GM18867 (cell line): ENCODE data around the gene SLC26A3.
A peak's percentile ranks its signal among the peaks of the same experiment; 100 is the strongest.

Source experiments
- ATAC-seq: cut with Tn5 transposase; IDR thresholded peaks from one replicate; pipeline ENCODE4 v1.9.1; 2021; ENCODE audit warnings: mild to moderate bottlenecking, moderate library complexity; ENCODE audit not compliant: unreplicated experiment

The SLC26A3 gene

GRCh38 chr7:107751113-107751512 lies 51.9 kb downstream of the SLC26A3 start:
- no peak for ATAC-seq

- no peak for ATAC-seq
Measured at GRCh38 chr7:107746006-107746405, 57.0 kb downstream of the SLC26A3 start.

GRCh38 chr7:107744345-107744750 lies 58.7 kb downstream of the SLC26A3 start:
- peak; percentile 36 for ATAC-seq

GRCh38 chr7:107743567-107744344 lies 59.3 kb downstream of the SLC26A3 start, which contains the start of gene CBLL1:
CBLL1 (plus strand) TSS chr7:107744142; CDS start chr7:107744164, 22 bp downstream.
- peak; percentile 91 for ATAC-seq

GRCh38 chr7:107742678-107743566 lies 60.1 kb downstream of the SLC26A3 start:
- ATAC-seq = peak; percentile 45

GRCh38 chr7:107728276-107728675 lies 74.7 kb downstream of the SLC26A3 start:
- ATAC-seq = no peak

GRCh38 chr7:107726356-107727130 lies 76.5 kb downstream of the SLC26A3 start:
- no peak for ATAC-seq

- ATAC-seq = no peak
Measured at GRCh38 chr7:107725138-107725740, 77.8 kb downstream of the SLC26A3 start.

GRCh38 chr7:107723255-107723654 lies 79.8 kb downstream of the SLC26A3 start:
- ATAC-seq = no peak

GRCh38 chr7:107721286-107721685 lies 81.7 kb downstream of the SLC26A3 start:
- no peak for ATAC-seq

- no peak for ATAC-seq
Measured at GRCh38 chr7:107718456-107719193, 84.4 kb downstream of the SLC26A3 start.

GRCh38 chr7:107715531-107715930 lies 87.5 kb downstream of the SLC26A3 start:
- ATAC-seq = no peak
